Neural crest cell (in vitro differentiated cells): ENCODE data around the gene NOP9. TPM values are rescaled to one million over a fixed set of nuclear protein-coding genes. Genes with fewer than 3 reads are reported as not detected.
A peak's percentile ranks its signal among the peaks of the same experiment; 100 is the strongest.

Source experiments
- DNase-seq: peaks from one replicate; pipeline ENCODE4 v3.0.0; 2021; ENCODE audit warnings: low read depth, mixed read lengths, low spot score
- H3K27ac Mint-ChIP-seq: one replicate; pipeline ENCODE4 v1.8.0; 2021; ENCODE audit warnings: mild to moderate bottlenecking, mixed read lengths; ENCODE audit not compliant: unreplicated experiment
- H3K27me3 Mint-ChIP-seq: 2 replicates; pipeline ENCODE4 v1.8.0; 2021; ENCODE audit warnings: low read depth, mild to moderate bottlenecking, mixed read lengths
- H3K36me3 Mint-ChIP-seq: 2 replicates; pipeline ENCODE4 v1.8.0; 2021; ENCODE audit warnings: low read depth, mild to moderate bottlenecking, mixed read lengths
- H3K4me1 Mint-ChIP-seq: 2 replicates; pipeline ENCODE4 v1.8.0; 2021; ENCODE audit warnings: mixed read lengths
- H3K4me3 Mint-ChIP-seq: one replicate; pipeline ENCODE4 v1.8.0; 2021; ENCODE audit warnings: mild to moderate bottlenecking, mixed read lengths
- H3K9me3 Mint-ChIP-seq: 2 replicates; pipeline ENCODE4 v1.8.0; 2021; ENCODE audit warnings: mixed read lengths
- total RNA-seq: library from RNA; stranded (reverse); gene quantifications from 2 replicates; pipeline ENCODE4 v1.2.1, GENCODE V29; 2021
- TF ChIP-seq, protein P1 (sequence below): fragments of 200-600 bp; sonication (generic); conservative IDR thresholded peaks from 2 replicates; pipeline ENCODE4 v1.5.0; 2021; ENCODE audit warnings: antibody characterized with exemption, mild to moderate bottlenecking

NOP9 gene
- total RNA-seq, 1 donor from 2014 or later, result 34.5 TPM

DNA sequence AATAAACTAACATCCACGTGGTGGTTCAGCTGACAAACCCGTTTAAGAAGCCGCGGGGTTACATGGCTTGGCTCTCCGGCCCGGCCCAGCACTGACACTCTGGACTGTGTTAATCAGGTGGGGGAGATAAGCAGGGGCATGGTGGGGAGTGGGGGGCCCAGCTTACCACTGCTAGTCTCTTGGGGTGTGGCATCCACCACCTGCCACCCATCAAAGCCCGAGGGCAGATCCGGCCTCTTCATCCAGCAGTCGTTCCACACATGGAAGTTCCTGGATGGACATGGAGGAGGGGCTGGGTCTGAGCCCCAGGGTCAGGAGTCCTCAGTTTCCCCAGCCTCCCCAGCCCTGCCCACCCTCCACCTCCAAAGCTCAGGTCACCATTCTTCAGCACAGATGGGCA lies 41.5 kb upstream of the NOP9 start:
- H3K27me3 Mint-ChIP-seq, result no peaks in the 10 kb centered on the region
- H3K27ac Mint-ChIP-seq, result no peak overlapping the region

DNA sequence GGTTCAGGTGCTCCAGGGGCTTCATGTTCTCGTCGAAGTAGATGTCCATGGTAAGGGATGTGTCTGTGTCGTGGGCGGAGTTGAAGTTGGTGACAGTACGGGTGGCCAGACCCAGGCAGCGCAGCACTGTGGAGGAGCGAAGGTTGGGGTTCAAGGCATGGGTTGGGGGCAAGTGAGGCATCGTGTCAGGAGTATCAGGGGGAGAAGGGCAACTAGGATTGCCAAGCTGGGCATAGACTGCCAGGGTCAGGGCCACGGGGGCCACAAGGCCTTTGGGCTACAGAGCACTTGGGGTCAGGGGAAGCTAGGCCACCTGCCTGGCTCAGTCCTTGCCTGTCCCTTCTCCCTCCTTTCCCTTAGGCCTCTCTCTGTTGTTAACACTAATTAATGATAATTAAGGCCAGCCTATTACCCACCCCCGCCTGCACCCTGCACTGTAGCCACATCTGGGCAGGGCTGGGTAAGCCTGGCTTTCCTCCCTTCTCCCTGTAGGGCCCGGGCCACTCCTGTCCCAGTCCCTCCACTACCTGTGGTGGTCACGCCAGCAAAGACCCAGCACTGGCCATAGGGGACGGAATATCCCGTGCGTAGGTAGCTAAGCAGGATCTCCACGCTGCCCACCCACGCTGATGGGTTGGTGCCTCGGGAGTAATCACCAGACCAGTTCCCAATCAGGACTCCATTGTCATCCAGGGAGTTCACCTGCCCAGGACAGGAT lies 40.9 kb upstream of the NOP9 start:
- H3K4me1 Mint-ChIP-seq, result no peaks in the 10 kb centered on the region
- H3K36me3 Mint-ChIP-seq, result no peaks in the 10 kb centered on the region
- H3K27me3 Mint-ChIP-seq, result no peaks in the 10 kb centered on the region
- DNase-seq, result no peak
- no peaks in the 10 kb centered on the region for H3K9me3 Mint-ChIP-seq
- TF ChIP-seq, protein P1, sequence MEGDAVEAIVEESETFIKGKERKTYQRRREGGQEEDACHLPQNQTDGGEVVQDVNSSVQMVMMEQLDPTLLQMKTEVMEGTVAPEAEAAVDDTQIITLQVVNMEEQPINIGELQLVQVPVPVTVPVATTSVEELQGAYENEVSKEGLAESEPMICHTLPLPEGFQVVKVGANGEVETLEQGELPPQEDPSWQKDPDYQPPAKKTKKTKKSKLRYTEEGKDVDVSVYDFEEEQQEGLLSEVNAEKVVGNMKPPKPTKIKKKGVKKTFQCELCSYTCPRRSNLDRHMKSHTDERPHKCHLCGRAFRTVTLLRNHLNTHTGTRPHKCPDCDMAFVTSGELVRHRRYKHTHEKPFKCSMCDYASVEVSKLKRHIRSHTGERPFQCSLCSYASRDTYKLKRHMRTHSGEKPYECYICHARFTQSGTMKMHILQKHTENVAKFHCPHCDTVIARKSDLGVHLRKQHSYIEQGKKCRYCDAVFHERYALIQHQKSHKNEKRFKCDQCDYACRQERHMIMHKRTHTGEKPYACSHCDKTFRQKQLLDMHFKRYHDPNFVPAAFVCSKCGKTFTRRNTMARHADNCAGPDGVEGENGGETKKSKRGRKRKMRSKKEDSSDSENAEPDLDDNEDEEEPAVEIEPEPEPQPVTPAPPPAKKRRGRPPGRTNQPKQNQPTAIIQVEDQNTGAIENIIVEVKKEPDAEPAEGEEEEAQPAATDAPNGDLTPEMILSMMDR, result no peak
- H3K4me3 Mint-ChIP-seq, result no peak overlapping the region
- H3K27ac Mint-ChIP-seq, result no peak overlapping the region

More for the DNA sequence above, 41.5 kb upstream of the NOP9 start:
- H3K9me3 Mint-ChIP-seq, result no peaks in the 10 kb centered on the region
- TF ChIP-seq, protein P1, result no peak
- DNase-seq, result no peak
- H3K36me3 Mint-ChIP-seq, result no peaks in the 10 kb centered on the region
- H3K4me3 Mint-ChIP-seq, result no peak overlapping the region
- H3K4me1 Mint-ChIP-seq, result no peaks in the 10 kb centered on the region

DNA sequence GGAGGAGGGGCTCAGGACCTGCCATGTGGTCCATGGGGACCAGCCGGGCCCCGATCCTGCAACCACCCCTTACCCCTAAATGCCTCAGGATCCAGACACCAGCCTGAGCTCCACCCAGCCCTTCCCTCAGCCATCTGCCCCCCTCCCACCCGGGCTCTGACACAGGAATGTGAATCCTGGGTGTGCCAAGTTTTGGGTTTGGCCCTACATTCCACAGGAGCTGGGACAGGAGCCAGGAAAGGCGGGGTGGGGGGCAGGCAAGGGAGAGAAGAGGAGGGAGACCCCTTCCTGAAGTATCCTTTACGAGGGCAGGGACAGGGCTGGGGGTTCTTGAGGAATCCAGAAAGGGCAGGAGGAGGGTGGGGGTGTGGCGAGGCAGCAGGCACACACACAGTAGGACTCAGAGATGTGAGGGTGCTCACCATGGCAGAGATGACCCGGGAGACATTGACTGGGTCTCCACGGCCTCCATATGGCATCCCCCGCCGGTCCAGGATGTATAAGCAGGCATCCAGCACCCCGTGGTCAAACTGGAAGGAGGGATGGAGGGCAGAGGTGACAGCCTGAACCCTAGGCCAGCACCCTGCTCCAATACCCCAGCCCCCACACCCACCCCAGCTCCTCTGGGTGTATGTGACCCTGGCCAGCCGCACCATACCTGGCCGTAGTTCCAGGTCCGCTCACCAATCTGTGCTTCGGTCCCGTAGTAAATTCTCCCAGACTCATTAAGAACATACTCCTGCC lies 40.2 kb upstream of the NOP9 start:
- Mint-ChIP-seq H3K27me3 (no peaks in the 10 kb centered on the region), H3K4me1 (no peaks in the 10 kb centered on the region), H3K36me3 (no peaks in the 10 kb centered on the region), H3K9me3 (no peaks in the 10 kb centered on the region), H3K27ac (no peak overlapping the region), H3K4me3 (no peak overlapping the region)
- TF ChIP-seq, protein P1, result no peak
- no peak for DNase-seq

DNA sequence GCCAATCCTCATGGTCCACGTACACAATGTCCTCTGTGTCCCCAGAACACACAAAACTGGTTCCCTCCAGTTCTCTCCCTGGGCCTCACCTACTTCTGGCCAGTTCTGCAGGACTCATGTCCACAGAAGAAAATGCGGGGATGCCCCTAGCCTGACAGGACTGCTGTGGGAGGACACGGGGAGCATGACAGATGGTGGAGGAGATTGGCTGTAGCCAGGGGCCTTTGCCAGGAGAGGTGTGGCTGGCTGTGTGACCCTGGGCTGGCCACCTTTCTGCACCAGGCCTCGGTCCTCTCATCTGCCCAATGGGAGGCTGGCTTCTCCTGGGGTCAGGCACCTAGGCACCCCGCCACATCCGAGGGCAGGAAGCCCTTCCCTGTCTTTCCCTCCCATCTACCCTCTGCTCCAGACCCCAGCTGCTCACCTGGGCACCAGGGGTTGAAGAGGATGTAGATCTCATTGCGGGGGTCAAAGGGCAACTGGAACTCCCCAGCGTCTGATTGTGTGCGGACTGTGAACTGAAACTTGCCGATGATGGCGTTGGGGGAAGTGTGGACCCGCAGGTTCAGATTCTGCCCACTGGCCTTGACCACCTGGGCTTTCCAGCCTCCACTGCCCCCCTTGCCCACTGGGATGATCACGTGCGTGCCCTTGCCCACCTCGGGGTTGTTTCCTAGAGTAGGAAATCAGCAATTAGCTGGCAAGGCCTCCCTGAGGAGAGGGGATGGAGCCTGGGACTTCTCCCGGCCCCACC lies 39.4 kb upstream of the NOP9 start:
- no peaks in the 10 kb centered on the region for H3K4me1 Mint-ChIP-seq
- DNase-seq, result no peak
- no peak overlapping the region for H3K27ac Mint-ChIP-seq
- TF ChIP-seq, protein P1, result no peak
- no peaks in the 10 kb centered on the region for H3K36me3 Mint-ChIP-seq
- no peaks in the 10 kb centered on the region for H3K27me3 Mint-ChIP-seq
- no peak overlapping the region for H3K4me3 Mint-ChIP-seq
- no peaks in the 10 kb centered on the region for H3K9me3 Mint-ChIP-seq

DNA sequence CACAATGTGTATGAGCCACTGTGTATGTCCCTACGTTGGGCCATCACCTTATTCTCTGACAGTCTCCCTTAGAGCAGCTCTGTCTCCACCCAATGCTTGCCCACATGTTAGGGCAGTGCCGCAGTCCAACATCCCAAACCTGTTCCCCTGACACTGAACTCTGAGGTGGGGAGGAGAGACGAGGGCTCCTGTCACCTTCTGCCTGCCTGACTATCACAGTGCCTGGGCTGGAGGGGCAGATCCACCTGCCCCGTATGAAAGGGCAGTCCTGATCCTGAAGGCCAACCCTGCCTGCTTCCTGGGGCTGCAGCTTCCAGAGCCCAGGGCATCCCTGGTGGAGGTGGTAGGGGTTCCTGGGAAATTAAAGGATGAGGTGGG lies 38.9 kb upstream of the NOP9 start:
- DNase-seq, result no peak
- no peak overlapping the region for H3K4me3 Mint-ChIP-seq
- no peaks in the 10 kb centered on the region for H3K36me3 Mint-ChIP-seq
- no peaks in the 10 kb centered on the region for H3K4me1 Mint-ChIP-seq
- H3K9me3 Mint-ChIP-seq, result no peaks in the 10 kb centered on the region
- peak overlapping the region; percentile 94 for H3K27ac Mint-ChIP-seq
- H3K27me3 Mint-ChIP-seq, result no peaks in the 10 kb centered on the region
- TF ChIP-seq, protein P1, result no peak
